HG03442 (cell line): ENCODE data around the gene TRIM9.

Experiments used
- ATAC-seq: cut with Tn5 transposase; IDR thresholded peaks from one replicate; pipeline ENCODE4 v1.9.1; 2021; ENCODE audit warnings: mild to moderate bottlenecking, moderate library complexity; ENCODE audit not compliant: unreplicated experiment

TRIM9 gene

DNA sequence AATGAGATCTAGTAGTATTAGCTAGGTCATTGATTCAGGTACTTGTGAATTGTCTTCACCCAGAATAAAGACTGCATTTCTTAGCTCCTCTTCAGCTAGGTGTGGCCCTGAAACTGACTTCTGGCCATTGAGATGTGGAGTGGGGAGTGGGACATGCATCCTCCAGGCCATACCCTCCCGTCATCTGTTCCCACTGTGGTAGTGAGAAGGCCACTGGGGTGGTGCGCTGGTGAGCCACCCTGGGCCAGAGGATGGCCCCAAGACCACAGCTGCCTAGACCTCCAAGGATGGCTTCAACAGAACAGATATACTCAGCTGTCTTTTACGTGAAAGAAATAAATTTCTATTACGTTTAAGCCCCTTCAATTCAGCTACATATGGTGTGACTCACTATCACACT is 36.5 kb downstream of the TRIM9 start:
- no peak for ATAC-seq

DNA sequence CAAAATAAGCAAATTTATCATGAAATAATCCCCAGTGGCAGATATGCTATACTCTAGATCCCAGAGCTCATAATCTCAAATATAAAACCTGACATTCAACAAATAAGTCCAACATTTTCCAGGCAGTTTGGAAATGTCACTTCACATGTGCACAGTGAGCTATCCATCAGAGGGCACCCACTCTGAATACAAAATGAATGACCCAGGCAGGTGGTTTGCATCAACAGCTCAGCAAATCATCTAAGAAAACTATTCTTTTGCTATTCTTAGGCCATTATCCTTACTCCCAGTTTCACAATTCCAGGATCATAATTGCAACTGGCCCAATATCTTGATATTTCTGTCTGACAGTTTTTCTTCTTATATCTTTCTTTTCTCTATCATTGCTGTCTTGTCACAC is 38.5 kb downstream of the TRIM9 start:
- no peak for ATAC-seq

DNA sequence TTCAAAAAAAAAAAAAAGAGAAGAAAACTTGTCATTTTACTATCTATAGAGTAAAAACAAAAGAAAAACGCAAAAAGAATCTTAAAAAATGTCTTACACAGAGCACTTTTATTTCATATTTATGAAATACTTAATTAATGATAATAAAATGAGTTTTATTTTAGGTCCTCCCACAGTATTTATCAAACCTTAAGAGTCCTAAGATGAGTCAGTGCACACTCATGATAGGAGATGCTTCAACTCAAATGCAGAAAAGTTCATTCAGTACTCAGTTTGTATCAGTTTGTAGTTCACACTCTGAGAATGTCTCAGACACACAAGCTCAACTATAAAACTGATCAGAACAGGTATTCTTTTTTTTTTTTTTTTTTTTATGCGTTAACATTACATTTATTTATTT is 41.7 kb downstream of the TRIM9 start:
- no peak for ATAC-seq

DNA sequence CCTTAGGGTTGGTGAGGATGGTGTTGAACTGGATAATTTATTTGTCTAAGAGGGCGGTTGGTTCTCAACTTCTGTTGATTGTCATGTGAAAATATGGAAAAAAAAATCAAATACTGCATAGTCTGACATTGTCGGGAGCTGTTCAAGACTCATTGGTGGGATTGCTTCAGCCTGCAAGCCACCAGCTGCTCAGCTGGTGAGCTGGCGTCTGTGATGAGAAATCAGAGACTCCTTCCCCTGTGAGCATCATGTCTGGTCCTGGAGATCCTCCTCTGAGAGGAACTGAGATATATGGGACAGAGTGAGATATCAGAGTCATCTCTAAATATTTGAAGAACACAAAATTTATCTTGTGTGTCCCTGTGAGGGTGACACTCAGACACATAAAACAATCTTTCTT is 49.9 kb downstream of the TRIM9 start:
- no peak for ATAC-seq

DNA sequence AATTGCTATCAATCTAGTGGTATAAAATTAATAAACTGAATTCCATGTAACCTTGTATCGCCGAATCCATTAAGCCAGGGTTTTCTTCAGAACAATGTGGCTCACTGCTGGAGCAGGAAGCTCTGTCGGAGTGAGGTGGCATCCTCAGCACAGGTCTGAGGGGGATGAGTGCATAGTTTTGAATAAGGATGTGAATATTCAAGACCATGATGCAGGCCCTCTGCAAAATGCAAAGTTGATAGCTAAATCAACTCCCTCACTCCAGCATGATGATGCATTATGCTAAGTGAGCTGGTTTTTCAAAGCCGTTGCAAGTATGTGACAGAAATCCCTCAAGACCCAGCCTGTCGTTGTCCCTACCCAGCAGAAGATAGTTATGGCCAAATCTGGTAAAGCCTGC is 53.0 kb downstream of the TRIM9 start:
- ATAC-seq: no peak

DNA sequence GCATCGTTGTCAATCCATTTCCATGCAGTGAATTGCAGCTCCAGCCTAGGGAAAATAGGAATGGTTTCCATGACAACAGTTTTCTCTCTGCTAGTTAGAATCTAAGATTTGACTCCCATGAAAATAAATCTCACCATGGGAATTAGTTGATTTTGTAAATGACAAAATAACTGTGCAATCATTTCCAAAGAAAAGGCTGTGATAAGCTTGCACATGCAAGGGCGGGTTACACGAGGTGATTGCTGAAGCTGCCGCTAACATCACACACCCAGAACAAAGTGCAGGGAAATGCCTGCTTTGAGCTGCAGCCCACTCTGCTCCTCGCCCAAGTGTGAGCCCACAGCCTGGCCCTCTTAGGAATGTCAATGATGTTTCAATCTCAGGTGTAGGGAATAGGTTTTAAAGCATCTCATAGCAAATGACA is 53.8 kb downstream of the TRIM9 start:
- no peak for ATAC-seq

DNA sequence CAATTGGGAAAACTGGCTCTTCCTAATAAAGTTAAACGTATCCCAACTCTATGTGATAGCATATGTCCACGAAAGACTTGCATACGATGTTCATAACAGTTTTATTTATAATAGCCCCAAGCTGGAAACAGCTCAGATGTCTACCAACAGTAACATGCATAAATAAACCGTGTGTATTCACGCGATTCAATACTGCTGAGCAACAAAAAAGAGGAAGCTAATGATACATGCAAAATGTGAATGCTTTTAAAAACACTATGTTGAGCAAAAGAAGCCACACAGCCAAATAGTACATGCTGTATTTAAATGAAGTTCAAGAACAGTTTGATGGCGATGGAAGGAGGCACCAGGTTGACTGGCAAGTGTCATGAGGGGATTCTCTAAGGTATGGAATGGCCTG is 55.7 kb downstream of the TRIM9 start:
- ATAC-seq: no peak

DNA sequence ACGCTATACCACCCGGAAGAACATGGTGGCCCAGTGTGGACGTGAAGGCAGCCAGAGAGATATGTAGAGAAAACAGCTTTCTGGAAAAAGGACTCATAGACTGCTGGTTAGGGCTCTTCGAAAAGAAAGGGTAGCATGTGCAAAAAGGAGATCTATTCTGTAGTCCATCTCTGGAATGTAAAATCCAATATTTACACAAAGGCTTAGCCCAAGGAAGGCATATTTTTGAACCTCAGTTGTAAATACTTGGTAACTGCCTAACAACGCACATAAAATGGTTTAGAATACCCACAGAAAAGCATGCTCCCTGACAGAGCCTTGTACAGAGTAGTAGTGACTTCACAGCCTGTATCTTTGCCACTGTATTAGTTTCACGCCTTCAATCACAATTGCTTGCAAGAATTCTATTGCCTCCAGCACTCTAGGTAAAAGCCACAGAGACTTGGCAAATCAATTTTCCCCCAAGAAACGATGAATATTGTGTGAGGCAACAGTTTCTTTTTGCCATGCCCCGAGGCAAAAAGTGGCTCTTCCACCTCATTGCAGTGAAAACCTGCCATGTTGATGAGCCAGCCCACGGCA is 59.2 kb downstream of the TRIM9 start:
- no peak for ATAC-seq

DNA sequence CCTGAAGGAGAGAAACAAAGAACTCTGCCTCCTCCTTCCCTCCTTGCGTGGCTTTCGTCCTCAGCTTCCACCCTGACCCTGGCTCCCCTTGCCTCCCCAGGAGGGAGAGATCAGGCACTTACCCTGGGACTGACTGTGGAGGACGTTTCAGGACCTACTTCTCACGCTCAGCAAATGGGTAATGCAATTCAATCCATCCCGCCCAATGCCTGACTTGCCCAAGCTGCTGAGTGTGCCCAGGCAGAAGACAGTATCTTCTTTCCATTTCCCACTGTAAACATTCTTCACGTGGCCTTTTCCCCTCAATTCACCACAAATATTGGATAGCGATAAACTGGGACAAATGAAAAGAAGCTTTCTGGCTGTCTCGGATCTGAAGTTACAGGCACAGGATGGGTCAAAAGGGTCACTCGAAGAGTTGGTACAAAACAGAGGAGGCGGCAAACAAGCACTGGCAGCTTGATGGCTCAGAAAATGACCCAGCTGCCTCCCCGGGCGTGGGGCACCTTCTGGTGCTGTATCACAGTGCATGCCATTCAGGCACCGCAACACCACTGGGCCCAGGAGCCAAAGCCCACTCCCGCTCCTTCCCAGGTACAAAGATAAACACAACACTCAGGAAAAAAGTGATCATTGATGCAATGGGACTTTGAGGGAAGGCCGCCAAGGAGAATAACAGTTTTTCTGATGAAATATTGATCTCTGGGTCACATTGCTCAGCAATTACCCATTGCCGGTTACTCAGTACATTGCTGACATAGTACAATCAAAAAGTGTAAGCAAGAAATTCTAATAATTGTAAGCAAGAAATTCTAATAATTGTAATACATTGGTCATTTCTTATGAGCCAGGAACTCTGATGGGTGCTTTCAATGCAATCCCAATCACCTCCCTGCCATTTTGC is 65.8 kb downstream of the TRIM9 start:
- no peak for ATAC-seq

DNA sequence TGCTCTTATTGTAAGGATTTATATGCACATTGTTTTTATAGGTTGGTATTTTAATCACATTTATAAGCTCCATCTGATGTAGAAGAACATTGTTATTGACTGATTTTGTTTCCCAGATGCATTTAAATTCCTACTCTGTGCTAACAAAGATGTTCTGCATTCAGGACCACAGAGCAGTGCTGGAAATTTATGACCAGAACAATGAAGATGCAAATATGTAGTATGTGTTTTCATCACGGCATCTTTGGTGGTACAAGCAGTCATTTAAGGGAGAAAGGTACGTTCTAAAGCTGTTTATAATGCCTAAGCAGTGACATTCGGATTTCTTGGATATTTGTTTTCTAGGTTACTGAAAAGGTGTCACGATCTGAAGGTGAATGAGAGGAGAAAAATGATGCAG is 66.5 kb downstream of the TRIM9 start:
- ATAC-seq: no peak

DNA sequence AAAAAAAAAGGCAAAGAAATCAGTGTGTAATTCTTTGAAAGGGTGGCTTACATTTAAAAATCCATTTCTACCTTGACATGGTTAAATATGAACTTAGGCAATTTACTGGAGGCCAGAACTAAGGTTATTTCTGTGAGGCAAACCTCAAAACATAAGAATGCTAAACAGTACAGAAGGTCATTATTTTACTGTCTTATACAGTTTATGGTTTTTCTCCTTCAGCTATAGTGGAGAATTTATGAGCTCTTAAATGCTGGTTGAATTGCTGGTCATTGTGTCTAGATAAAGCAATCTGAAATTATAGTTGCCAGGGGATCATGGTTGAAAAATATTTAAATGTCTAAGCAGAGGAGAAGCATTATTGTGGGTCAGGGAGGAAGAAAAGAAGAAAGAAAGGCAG is 70.5 kb downstream of the TRIM9 start:
- no peak for ATAC-seq

DNA sequence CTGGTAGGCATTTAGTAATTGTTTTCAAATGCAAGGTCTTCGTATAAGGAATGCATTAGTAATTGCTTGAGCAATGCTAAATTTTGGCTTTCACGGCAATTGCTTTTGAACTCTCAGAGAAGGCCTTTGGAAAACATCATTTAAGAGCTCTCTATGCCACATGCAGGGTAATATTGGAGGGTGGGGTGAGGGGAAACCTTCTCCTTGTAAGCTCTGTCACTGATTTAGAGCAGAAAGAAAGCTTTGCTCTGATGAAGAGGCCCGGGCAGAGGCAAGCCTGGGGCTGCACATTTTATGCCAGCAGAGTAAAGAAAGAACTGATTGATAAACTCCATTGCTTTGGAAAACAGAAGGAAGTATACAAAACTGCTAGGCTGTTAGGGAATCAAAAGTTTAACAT is 70.9 kb downstream of the TRIM9 start:
- ATAC-seq: no peak

DNA sequence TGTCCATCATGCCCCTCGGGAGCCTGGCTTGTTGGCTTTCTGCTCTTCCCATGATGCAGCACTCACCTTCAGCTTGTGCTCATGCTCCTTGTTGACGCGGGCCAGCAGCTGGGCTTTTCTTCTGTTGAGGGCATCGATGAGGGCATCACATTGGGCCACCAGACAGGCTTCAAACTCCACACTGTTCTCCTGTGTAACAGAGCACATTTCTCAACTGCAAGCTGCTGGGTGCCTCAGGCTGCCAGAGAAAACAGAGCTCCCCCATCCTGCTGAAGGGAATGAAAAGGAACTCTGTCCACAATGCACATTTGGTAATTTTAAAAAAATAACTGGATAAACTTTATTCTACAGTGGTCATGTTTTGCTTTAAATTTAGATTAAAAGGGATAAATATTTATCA is 72.1 kb downstream of the TRIM9 start:
- no peak for ATAC-seq

DNA sequence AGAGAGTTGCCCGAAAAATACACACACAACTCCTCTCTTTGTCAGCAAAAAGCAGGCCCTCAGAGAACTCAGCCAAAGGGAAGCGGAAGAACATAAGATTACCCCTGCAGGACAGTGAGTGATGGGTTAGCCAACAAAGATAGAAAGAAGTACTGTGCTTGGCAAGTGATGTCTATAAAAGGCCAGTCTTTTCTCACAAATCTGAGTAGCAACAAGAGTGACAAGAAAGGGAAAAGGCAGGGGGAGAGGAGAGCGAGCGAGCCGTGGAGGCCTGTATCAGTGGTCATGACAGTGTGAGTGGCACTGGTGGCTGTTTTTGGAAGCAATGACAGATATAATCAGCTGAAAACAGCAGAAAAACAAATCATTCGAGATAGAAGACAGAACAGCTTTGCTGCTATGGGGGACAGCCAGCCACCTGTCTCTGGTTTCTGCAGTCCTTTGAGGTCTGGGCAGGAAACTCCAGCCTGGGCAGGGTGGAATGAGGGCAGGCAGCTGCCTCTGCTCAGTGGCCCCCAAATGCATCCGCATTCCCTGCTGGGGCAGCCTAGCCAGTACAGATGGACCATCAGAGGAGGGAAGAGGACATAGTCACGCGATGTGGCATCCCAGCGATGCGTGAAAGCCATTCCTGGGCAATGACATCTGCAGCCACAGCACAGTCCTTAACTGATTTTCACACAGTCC is 74.7 kb downstream of the TRIM9 start:
- no peak for ATAC-seq

DNA sequence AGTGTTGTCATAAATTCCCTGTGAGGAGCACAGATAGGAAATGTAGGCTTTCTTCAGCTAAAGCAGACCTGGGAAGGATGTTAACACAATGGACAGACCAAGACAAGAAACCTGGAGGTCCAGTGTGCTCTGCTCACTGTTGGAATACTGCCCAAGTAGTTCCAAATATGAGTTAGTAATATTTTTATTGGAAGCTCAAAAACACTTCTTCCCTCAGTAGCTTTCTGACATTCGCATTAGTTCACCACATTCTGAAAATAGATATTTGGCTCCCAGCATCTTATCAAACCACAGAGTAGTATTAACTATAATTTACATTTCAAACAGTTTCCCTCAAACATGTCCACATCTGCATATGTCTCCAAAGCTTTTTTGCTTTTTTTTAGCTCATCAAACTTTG is 75.8 kb downstream of the TRIM9 start:
- no peak for ATAC-seq

DNA sequence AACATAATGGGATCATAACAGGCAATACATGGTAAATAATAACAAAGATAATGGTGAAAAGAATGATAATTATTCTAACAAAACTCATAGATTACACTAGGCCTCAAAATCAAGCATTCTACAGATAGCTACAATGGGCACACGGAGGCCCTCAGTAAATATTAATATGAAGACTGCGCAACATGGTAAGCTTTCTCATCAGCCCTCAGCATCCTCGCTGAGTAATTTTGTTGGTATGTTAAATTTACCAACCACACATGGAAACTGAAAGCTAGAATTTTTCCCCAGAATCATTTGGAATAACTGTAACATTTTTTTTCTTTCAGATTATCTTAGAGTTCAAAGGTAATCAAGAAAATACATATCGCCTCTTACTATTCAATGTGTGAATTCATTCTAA is 76.4 kb downstream of the TRIM9 start:
- no peak for ATAC-seq

DNA sequence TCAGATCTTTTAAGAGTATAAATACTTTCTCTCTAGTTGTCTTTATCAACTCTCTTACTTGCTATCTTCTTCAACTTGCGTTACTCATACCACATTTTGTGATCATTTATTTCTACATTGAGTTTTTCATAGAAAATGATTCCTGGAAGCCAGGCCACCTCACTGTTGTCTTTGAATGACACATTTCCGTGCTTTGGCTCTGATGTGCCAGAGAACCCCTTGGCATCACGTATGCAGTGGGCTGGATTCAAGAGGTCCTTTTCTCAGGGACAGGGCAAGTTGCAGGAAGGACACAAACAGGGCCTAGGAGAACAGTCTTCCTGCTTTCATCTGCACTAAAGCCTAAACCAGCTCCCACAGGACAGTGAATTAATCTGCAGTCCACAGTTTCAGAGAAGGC is 80.3 kb downstream of the TRIM9 start:
- no peak for ATAC-seq

DNA sequence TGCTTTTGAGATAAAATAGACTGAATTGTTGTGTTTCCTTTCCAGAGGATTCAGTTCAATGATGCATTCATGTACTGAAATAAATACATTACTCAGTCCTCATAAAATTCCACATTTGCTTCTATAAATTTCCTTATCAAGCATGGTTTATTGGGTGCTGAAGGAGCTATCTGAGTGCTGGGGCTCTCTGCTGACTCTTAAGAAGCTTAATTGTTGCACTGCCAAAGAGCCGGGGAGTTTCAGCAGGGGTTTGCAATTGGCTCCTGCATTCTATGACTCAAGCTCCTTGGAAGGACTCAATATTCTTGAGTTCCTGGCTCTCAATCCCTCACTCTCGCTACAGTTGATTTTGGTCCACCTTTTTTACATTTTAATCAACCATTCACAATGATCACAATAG is 80.8 kb downstream of the TRIM9 start:
- ATAC-seq: no peak

DNA sequence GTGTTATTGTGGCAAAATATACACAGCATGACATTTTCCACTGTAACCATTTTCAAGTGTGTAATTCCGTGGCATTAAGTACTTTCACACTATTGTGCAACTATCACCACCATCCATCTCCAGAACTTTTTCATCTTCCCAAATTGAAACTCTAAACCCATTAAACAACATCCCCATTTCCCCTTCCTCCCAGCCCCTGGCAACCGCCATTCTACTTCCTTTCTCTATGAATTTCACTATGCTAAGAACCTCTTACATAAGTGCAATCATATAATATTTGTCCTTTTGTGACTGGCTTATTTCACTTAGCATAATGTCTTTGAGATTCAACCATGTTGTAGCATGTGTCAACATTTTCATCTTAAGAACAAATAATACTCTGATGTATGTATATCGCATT is 82.8 kb downstream of the TRIM9 start:
- ATAC-seq: no peak

DNA sequence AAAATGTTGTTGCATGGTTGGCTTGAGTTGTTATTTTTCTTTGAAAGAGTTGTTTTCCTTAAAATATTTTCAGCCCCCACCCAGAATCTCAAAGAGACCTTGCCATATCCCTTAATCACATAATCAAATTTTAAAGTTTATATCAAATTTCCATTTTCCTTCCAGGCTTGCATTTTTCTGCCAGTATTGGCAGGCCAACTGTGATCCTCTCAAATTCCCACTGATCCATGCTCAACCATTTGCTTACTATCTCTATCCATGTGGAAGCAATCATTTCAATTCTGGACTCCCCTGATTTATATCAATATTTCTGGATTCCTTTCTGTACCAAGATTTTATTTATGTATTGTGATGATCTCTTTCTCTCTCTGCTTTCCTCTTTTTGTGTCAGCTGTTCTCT is 86.5 kb downstream of the TRIM9 start:
- no peak for ATAC-seq

DNA sequence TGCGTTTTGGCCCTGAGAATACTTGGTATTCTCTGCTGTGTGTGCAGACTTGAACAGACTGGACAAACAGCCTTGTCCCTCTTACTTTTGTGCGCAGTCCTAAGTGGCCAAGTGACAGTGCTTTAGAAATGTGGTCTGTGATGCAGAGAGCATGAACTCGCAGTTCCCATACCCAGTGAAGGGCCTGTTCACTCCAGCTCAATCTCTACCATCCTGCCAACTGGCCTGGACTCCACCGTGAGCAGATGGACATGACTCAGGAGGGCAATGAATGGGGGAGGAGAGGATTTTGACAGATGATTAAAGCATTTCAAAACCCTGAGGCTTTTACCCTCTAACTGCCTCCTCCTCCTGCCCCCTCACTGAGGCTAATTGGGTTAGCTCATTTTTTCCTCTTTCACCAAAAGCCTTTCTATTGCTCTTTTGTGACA is 88.1 kb downstream of the TRIM9 start:
- no peak for ATAC-seq

DNA sequence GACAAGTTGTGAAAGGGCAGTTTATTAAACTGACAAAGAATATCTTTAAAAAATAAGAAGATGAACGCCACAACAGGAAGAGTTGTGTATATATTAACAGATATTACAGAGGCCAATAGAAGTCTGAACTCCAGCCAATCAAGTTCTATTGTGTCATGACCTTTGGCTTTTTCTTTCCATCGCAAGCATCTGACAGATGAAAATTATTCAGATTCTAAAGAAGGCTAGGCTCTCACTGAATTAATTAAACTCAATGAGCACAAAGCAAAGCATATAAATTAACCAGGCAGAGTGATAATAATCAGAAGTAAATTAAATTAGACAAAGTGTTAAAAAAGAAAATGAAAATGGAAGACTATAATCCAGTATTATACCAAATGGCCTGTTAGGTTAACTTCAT is 88.6 kb downstream of the TRIM9 start:
- no peak for ATAC-seq
